Measurements from ENCODE around the gene PABPN1L. TPM values are rescaled to one million over a fixed set of nuclear protein-coding genes. Genes with fewer than 3 reads are reported as not detected.

PABPN1L gene
- total and polyA plus RNA-seq, 9 of the 15 experiments (the other 6 are each of a cell fraction or from before 2014, with no cell fraction given): 0.11 to 0.32 TPM; not detected in 7

DNA sequence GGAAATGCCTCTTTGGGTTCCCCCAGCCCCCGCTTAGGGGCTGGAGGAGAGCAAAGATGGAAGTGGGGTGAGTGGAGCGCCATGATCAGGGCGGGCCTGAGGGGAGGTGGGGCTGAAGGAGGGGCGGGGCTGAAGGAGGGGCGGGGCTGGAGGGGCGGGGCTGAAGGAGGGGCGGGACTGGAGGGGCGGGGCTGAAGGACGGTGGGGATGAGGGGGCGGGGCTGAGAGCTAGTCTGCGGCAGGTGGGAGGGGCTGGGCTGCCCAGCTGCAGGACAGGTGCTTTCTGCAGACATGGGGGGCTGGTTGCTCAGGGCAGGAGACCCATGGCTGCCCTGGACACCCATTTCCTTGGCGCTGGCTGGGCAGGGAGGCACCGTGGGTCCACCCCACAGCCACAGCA is 39.1 kb upstream of the PABPN1L start (continued):
- TF ChIP-seq SIN3B (IDR thresholded peaks at IDR 0.05; ENCODE audit: low read depth): no peak
- no peak for TF ChIP-seq RFX1 (IDR thresholded peaks at IDR 0.05)
- TF ChIP-seq RAD21 (CRISPR knock-in tag; conservative IDR thresholded peaks at IDR 0.05 in 1 of 2, IDR thresholded peaks at IDR 0.05 in 1 of 2): no peak
- TF ChIP-seq, protein P1, sequence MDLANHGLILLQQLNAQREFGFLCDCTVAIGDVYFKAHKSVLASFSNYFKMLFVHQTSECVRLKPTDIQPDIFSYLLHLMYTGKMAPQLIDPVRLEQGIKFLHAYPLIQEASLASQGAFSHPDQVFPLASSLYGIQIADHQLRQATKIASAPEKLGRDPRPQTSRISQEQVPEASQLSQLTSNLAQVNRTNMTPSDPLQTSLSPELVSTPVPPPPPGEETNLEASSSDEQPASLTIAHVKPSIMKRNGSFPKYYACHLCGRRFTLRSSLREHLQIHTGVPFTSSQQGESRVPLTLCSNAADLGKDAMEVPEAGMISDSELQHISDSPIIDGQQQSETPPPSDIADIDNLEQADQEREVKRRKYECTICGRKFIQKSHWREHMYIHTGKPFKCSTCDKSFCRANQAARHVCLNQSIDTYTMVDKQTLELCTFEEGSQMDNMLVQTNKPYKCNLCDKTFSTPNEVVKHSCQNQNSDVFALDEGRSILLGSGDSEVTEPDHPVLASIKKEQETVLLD (IDR thresholded peaks at IDR 0.05): no peak
- TF ChIP-seq ERF (CRISPR knock-in tag; IDR thresholded peaks at IDR 0.05): no peak
- no peak for TF ChIP-seq SREBF1 (IDR thresholded peaks at IDR 0.05; ENCODE audit: borderline replicate concordance, low read depth, low read length)
- no peak for TF ChIP-seq ETV6 (IDR thresholded peaks at IDR 0.05; ENCODE audit: borderline replicate concordance in 1 of 2, low read depth in 2 of 2, low read length in 1 of 2)
- no peak for TF ChIP-seq ETV6 (CRISPR knock-in tag; IDR thresholded peaks at IDR 0.05; ENCODE audit: borderline replicate concordance)
- no peak for TF ChIP-seq ZNF282 (CRISPR knock-in tag; IDR thresholded peaks at IDR 0.05)
- no peak for TF ChIP-seq MAX (CRISPR knock-in tag; IDR thresholded peaks at IDR 0.05)
- TF ChIP-seq, protein P2, sequence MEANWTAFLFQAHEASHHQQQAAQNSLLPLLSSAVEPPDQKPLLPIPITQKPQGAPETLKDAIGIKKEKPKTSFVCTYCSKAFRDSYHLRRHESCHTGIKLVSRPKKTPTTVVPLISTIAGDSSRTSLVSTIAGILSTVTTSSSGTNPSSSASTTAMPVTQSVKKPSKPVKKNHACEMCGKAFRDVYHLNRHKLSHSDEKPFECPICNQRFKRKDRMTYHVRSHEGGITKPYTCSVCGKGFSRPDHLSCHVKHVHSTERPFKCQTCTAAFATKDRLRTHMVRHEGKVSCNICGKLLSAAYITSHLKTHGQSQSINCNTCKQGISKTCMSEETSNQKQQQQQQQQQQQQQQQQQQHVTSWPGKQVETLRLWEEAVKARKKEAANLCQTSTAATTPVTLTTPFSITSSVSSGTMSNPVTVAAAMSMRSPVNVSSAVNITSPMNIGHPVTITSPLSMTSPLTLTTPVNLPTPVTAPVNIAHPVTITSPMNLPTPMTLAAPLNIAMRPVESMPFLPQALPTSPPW (CRISPR knock-in tag; IDR thresholded peaks at IDR 0.05): peak; percentile 57
- no peak for TF ChIP-seq ETS1 (conservative IDR thresholded peaks at IDR 0.05; ENCODE audit: control insufficient read depth, low read depth, low read length)
- TF ChIP-seq, protein P3, sequence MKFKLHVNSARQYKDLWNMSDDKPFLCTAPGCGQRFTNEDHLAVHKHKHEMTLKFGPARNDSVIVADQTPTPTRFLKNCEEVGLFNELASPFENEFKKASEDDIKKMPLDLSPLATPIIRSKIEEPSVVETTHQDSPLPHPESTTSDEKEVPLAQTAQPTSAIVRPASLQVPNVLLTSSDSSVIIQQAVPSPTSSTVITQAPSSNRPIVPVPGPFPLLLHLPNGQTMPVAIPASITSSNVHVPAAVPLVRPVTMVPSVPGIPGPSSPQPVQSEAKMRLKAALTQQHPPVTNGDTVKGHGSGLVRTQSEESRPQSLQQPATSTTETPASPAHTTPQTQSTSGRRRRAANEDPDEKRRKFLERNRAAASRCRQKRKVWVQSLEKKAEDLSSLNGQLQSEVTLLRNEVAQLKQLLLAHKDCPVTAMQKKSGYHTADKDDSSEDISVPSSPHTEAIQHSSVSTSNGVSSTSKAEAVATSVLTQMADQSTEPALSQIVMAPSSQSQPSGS (CRISPR knock-in tag; IDR thresholded peaks at IDR 0.05): no peak
- TF ChIP-seq, protein P4, sequence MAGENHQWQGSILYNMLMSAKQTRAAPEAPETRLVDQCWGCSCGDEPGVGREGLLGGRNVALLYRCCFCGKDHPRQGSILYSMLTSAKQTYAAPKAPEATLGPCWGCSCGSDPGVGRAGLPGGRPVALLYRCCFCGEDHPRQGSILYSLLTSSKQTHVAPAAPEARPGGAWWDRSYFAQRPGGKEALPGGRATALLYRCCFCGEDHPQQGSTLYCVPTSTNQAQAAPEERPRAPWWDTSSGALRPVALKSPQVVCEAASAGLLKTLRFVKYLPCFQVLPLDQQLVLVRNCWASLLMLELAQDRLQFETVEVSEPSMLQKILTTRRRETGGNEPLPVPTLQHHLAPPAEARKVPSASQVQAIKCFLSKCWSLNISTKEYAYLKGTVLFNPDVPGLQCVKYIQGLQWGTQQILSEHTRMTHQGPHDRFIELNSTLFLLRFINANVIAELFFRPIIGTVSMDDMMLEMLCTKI (IDR thresholded peaks at IDR 0.05; ENCODE audit: partially characterized antibody): no peak
- no peak for TF ChIP-seq ZNF197 (CRISPR knock-in tag; IDR thresholded peaks at IDR 0.05; ENCODE audit: low read depth)
- TF ChIP-seq TOE1 (IDR thresholded peaks at IDR 0.05; ENCODE audit: borderline replicate concordance): no peak
- TF ChIP-seq TOE1 (CRISPR knock-in tag; IDR thresholded peaks at IDR 0.05; ENCODE audit: borderline replicate concordance, low read depth): no peak
- no peak for TF ChIP-seq ZNF77 (CRISPR knock-in tag; IDR thresholded peaks at IDR 0.05)
- no peak for TF ChIP-seq HMGN3 (IDR thresholded peaks at IDR 0.05; ENCODE audit: borderline replicate concordance, extremely low read depth, insufficient read length, low read depth, low read length)
- TF ChIP-seq ZKSCAN3 (CRISPR knock-in tag; IDR thresholded peaks at IDR 0.05): no peak
- TF ChIP-seq NR2C2 (CRISPR knock-in tag; IDR thresholded peaks at IDR 0.05): no peak
- TF ChIP-seq NR2C2 (tag; IDR thresholded peaks at IDR 0.05): no peak

Measured in K562 (cell line).